GM13976 (cell line): Measurements from ENCODE around the gene ACSBG1.

Experiments used
- DNase-seq: peaks from one replicate; pipeline ENCODE4 v3.0.0; 2012; ENCODE audit warnings: low spot score
- CTCF ChIP-seq: IDR thresholded peaks from 2 replicates; pipeline ENCODE4 v1.5.1; 2012; ENCODE audit warnings: borderline replicate concordance, mild to moderate bottlenecking; ENCODE audit not compliant: insufficient read depth; ENCODE audit errors: extremely low read depth, missing control alignments, control extremely low read depth
- in situ Hi-C: fragments of 300-500 bp; cut with MboI; formaldehyde crosslinking; loops from one replicate; pipeline ENCODE4 v1.12.0; 2022; ENCODE audit warnings: low sequenced_read_pairs, mixed read lengths, inconsistent platforms; ENCODE audit not compliant: unreplicated experiment

The ACSBG1 gene

DNA sequence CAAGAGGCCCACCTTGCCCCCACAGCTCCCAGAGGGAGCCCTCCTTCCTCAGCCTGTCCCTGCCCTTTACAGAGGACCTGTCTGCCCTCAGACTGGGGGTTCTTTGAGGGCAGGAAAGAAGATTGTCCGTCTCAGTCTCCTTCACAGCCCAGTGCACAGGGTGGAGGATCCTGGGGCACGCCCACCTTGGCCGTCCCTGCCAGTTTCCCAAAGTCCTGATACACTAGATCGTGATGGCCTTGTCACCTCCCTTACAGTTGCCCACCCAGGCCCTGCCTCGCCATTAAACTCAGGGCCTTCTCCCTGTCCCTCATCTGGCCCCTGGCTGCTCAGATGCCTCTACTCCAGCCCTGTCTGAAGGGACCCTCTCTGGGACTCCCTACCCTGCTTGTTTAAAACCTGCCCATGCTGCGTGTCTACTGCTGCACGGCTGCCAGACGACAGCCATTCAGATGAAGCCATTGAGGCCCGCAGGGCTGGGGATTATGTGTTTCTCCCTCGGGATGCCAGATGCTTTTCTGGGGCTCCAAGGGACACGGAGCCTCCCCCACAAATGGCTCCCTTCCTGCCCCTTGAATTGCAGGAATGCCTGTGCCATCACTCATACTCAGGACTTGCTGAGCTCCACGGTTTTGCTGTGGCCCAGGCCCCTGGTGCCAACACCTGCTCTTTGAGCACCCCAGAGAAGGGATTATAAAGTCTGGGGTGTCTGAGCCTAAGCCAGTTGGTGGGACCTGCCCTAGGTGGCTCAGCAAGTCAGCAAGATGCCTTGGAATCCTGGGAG, 27.8 kb downstream of the ACSBG1 start:
- in situ Hi-C loops = no loop called here
- peak; percentile 14 for DNase-seq
- TF ChIP-seq CTCF = no peak

DNA sequence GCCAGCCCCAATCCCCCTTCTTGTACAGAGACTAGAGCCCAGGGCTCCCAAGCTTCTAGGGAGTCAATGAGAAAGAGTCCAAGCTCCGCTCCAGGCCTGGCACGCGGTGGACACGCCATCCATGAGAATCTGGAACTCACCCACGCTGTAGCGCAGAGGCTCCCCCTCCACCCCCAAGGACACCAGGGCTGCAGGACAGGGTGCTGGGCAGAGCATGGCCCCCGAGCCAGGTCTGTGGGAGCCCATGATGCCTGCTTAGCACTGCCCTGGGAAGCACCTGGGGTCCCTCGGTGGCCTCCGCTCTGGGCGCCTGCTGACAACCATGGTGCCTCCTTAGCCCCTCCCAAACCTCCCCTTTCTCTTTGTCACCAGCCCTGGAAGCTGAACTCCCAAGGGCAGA, 28.5 kb downstream of the ACSBG1 start:
- in situ Hi-C loops = no loop called here
- TF ChIP-seq CTCF = no peak
- no peak for DNase-seq

DNA sequence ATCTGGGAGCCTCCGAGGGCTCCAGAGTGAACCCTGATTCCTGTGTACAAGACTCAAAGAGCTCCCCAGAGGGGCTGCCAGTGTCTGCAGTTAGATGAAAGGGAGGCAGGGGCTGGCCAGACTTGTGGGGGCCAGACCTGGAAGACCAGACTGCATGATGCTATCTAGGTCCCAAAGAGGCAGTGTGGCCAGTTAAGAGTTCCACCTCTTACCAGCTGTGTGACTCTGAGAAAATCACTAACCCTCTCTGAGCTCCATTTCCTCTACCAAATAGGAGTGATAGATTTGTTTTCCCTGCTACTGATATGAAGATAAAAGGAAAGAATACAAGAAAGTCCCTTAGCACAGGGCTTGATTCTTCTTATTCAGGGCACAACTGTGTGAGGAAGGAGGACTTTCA, 29.0 kb downstream of the ACSBG1 start:
- DNase-seq = no peak
- TF ChIP-seq CTCF = no peak
- in situ Hi-C loops = no loop called here

GRCh38 chr15:78204351-78205309, 29.7 kb downstream of the ACSBG1 start:
- DNase-seq = no peak
- in situ Hi-C loops = no loop called here
- TF ChIP-seq CTCF = no peak

- DNase-seq = no peak
- in situ Hi-C loops = no loop called here
- no peak for TF ChIP-seq CTCF
Measured at GRCh38 chr15:78203346-78204225, 30.8 kb downstream of the ACSBG1 start.

- no peak for DNase-seq
- TF ChIP-seq CTCF = no peak
- in situ Hi-C loops = no loop called here
Measured at GRCh38 chr15:78201281-78202190, 32.8 kb downstream of the ACSBG1 start.
